ENCODE results near the gene DIPK1C.

DIPK1C gene

DNA sequence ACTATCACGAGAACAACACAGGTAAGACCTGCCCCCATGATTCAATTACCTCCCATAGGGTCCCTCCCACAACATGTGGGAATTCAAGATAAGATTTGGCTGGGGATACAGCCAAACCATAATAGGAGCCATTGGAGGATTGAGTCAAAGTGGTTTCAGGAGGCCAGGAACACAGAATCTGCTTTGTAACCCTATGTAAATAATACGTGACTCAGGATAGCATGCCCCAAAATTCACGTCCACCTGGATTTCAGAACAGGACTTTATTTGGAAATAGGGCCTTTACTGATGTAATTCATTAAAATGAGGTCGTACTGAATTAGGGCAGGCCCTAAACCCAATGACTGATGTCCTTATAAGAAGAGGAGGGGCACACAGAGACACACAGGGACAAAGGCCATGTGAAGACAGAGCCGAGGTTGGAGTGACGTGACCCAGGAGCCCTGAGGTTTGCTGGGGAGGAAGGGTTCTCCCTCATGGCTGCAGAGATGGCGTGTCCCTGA, 23.1 kb upstream of the DIPK1C start:
- no peak for DNase-seq

DNA sequence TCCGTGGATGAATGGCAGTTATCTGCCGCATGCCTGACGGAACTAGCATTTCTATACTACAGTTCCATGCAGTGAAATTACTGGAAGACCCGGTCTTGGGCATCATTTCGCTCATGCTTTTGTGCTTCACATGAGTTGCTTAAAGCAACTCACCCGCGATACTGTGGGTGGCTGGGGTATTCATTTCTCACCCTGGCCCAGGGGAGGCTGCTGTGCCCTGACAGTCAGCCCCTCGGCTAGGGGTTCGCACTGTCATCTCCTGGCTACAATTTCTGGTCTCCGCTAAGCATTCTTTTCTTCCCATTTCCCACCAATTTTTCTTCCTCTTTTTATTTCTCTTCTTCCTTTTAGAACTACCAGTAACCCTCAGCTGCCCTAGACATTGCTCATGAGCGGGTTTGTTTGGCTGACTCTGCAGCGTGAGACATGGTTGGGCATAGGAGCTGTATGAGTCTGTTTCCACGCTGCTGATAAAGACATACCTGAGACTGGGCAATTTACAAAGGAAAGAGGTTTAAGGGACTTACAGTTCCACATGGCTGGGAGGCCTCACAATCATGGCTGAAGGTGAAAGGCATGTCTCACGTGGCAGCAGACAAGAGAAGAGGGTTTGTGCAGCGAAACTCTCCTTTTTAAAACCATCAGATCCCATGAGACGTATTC, 22.5 kb upstream of the DIPK1C start:
- DNase-seq: no peak

DNA sequence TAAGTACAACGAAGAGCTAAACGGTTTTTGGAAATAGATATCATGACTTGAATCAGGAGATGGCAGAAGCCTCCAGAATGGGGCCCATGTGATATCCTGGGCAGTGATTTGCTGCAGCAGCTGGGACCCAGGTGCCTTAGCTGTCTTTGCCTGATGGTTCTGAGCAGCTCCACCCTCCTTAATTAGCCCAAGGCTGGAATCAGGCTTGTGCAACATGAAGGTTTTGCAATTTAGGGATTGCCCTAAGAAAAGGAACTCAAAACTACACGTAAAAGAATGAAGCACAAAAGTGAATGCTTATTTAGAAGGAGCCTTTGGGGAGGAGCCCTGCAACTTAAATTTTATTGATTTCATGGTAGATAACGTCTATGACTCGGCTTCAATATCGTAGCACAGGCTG, 21.8 kb upstream of the DIPK1C start:
- no peak for DNase-seq

DNA sequence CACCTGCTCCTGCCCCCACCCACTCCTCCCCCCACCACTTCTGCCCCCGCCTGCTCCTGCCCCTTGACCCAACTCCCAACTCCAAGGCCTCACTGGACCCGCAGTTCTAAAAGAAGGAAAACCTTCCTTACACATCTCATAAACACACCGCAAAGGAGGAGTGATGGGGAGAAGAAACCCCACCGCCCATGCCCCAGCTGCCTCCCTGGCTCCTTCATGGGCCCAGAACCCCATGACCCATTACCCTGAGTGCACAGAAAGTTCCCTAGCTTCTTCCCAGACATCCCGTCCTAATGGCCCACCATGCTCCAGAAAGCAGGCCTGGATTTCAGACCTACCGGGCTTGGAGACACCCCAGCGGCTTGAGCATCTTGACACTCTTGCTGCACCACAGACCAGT, 21.2 kb upstream of the DIPK1C start:
- no peak for DNase-seq

DNA sequence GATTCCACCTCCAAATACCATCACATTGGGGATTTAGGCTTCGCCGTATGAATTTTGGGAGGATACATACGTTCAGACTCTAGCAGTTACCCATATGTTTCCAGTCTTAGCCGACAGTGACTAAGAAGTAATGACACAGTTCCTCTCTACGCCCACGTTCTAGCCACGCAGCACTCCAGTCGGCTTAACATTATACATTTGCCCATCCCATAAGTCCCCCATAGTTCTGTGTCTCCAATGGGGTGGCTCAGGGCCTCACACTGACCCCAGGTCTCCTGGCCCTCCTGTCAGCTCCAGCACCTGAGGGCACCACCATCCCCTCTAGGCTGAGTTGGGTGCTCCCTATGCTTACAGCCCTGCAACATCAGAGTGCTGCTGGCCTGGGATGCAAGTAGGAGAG, 20.7 kb upstream of the DIPK1C start:
- DNase-seq: no peak

DNA sequence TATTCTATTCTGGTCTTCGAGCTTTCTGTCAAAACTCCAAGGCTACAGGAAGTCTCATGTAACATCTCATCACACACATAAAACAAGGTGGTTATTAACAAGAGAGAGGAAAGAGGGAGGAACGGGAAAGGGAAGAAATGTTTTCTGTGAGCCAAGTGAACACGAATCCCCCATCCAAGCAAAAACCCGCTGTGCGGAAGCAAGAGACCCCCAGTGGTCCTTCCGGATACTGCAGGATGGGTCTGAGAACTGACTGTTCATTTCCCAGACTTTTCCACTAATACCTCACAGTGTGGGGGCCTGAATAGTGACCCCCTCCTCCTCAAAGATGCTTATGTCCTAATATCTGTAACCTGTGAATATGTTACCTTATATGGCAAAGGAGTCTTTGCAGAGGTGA, 19.0 kb upstream of the DIPK1C start:
- no peak for DNase-seq

DNA sequence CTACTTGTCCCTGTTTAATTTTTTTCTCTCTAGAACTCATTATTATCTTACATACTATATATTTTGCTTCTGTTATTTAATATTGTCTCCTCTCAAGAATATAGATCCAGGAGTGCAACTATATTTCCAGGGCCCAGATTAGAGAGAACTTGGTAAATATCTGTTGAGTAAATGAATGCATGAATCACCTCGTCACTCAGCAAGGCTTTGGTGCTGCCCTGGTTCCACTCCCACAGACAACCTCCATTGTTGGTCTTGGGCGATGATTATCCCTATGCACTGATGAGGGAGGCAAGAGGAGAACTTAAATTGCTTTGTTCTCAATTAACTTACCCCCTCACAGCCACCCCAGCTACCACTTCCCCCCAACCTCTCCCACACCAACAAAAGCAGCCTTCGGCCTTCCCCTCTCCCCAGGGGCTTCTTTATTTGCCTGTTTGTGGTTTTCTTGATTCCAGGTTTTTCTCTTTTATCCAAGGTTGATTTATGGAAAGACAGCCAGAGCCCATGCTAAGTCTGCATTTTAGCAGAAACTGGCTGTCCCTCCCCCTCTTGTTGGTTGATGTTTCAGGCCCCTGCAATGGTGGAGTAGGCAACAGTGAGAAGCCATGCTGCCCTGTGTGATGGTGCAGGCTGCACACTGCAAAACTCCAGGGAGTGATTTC, 17.0 kb upstream of the DIPK1C start:
- no peak for DNase-seq

DNA sequence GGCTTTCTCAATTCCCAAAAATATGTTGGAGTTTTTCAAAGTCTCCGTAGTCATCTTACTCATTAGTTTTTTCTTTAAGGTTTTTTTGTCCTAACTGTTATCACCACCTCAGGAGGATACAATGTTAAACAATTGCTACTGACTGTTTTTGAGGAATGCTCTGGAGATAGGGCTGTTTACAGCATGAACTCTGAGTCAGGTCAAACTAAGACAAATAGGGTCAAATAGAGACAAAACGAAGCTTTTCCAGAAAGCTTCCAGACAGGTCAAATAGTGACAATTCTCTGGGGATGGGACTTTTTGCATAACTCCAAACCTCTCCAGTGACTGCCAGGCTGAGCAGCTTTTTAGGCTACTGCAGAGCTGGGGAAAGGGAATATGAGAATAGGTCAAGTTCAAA, 15.2 kb upstream of the DIPK1C start:
- no peak for DNase-seq

DNA sequence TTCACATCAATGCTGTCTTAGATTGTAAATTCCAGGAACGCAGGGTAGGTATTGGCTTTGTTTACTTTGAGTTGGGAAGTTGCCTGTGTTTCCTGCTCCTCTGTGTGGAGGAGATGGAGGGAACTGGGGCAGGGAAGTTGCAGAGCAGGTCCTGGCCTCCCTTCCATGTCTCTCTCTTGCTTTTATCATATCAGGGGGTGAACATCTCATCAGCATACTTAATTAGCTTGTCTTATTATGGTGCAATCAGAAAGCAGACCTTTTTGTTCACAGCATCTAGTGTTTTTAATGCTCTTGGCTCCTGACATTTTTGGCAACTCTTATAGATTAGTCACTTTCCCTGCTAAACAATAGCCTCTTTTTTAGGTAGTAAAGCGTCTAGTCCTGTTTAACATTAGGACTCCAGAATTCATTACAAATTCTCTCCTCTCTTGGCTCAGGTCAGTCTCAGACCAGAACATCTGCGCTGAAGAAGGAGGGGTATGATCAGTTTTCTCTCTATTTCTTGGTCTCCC, 11.5 kb upstream of the DIPK1C start:
- no peak for DNase-seq

DNA sequence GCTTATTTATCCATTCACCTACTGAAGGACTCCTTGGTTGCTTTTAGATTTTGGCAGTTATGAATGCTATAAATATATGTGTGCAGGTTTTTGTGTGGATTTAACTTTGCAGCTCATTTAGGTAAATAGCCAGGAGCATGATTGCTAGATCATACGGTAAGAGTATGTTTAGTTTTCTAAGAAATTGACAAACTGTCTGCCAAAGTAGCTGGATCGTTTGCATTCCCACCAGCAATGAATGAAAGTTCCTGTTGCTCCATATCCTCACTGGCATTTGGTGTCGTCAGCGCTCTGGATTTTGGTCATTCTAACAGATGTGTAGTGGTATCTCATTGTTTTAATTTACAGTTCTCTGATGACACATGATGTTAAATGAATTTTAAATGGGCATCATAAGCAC, 8.7 kb upstream of the DIPK1C start:
- DNase-seq: no peak

DNA sequence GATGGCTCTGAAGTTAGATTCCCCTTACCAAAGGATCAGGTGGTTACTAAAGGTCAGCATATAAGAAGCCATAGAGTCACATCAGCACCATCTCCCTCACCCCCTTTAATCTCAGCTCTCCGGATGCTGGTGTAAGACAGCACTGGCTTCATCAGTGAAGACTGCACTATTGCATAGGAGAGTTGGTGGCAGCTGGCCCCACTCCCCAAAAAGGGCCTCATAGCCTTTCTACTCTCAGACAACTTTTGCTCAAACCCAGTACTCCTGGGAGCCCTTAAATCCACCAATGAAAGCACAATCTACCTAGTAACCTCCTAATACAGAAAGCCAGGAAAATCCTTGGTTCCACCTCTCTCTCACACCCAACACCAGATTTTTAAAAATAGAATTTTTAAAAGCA, 6.9 kb upstream of the DIPK1C start:
- DNase-seq: no peak

DNA sequence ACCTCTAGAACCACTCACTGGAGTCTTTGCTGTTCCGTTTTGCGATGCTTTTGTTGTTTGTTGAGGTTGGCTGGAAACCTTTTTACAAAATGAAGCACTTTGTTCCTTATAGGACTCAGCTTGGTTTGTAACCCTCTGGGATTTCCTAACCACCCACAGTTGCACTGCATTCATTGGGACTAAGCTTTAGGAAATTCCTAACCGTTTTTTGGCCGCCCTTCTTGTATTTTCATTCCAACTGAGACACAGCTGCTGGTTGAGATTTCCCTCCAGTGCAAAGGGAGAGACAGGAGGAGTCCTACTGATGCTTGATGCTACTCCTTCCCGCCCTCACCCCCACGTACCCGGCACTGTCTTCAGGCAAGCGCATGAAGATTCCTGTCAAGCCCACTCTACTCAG, 6.1 kb upstream of the DIPK1C start:
- no peak for DNase-seq

DNA sequence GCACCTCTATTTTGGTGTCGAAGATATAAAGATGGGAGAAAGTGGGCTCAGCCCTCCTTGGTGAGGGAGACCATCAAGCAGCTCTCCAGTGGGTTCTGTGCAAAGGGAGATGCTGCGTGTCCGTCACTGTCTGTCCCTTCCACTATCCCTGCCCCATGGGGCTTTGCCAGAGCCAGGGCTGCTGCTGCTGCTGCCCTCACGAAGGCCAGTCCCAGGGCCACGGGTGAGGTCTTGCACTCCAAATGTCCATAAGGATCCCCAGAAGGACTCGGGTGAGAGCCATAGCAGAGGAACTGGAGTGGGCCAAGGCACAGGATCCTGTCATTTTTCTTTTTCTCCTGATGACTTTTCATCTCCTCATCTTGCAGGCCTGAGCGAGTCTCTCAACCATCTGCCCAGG, 3.7 kb upstream of the DIPK1C start:
- no peak for DNase-seq

DNA sequence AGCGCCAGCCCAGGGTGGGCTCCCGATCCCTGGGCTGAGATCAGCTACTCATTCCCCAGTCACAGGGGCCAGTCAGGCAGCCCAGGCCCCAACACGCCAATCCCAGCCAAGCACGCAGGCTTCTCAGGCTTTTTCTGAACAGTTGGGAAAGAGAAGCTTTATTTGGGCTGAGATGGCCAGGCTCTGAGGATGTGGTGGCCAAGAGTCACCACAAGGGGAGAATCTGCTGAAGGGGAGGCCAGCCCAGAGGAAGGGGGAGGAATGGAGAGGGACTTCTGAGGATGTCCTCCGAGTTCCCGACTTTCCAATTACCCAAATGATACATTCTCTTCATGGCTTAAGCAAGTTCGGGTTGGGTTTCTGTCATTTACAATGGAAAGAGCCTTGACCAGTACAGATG, 2.8 kb upstream of the DIPK1C start:
- no peak for DNase-seq

DNA sequence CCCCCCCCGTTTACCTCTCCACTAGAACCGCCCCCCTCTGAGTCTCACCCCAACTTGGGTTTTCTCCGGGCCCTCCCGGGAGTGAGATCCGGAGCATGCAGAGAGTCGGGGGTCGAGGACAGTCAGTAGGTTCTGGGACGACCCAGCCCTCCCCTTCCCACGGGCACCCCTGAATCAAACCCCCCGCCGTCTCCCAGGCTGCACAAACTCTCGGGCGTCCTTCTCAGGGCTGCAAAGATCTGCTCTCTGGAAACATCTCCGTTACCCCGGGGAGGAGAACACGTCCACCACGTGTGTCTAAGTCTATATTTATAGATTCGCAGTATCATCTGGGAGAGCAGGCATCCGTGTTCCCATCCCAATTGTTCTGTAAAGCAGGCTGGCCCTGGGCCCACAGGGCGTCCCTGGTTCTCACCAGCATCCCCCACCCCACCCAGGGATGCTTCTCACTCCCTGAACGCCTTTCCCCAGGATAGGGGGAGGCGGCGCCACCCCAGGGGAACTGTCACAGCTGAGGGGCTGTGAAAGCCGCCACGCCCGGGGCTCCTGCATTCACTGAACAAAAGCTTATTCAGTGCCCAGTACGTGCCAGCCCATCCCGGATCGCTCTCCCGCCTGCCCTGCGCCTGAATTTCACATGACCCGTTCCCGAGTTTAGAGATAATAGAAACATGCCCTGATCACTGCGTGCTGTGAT, 765 bp upstream of the DIPK1C start:
- DNase-seq: no peak

DNA sequence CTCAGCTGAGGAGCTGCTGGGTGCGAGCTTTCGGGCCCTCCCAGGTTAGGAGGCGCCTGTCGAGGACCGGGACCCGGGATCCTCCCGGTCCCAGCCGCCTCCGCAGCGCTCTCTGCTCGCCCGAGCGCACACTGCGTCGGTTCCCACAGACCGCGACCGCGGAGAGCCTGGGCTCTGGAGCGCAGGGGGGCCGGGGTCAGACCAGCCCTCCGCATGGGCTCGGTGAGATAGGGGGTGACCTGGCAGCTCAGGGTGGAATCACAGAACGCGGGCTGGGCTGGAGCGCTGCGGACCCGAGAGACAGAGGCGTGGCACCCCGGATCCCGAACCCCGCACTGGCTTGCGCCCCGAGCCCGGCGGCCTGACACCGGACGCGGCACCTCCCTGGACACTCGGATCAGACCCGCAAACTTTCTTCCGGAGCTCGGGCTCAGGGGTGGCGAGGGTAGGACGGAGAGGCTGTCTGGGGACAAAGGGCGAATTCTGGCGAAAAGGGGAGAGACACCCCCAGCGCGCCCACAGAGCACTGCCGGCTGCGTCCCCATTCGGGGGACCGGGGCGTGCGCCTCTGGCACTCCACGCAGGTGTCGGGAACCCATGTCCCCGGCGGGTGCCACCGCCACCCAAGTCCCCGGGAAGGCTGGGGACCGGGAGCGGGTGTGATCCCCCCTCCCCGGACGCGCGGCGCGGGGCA, 612 bp downstream of the DIPK1C start:
- no peak for DNase-seq

DNA sequence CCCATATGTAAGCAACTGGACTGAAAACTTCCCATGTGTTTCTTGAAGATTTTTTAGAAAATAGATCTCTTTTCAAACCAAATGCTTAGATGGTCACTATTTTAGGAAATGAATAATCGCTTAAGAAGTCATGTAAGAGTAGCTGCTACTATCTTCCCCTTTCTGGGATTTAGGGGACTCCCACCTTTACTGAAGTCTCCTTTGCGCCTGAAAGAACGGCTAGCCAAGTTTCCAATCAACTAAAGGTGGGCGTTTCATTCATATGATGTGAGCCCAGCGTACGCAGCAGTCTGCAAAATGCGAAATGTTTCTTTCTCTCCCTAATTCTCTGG, 1.1 kb downstream of the DIPK1C start:
- DNase-seq: no peak

DNA sequence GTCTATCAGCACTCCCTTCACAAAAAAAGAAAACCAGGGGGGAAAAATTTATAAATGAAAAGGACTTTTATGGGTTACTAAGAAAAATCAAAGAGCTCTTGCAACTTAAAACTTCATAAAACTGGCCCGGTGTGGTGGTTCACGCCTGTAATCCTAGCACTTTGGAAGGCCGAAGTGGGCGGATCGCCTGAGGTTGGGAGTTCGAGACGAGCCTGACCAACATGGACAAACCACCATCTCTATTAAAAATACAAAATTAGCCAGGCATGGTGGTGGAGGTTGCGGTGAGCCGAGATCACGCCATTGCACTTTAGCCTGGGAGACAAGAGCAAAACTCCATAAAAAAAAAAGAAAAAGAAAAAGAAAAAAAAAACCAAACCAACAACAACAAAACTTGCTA, 1.7 kb downstream of the DIPK1C start:
- DNase-seq: no peak

DNA sequence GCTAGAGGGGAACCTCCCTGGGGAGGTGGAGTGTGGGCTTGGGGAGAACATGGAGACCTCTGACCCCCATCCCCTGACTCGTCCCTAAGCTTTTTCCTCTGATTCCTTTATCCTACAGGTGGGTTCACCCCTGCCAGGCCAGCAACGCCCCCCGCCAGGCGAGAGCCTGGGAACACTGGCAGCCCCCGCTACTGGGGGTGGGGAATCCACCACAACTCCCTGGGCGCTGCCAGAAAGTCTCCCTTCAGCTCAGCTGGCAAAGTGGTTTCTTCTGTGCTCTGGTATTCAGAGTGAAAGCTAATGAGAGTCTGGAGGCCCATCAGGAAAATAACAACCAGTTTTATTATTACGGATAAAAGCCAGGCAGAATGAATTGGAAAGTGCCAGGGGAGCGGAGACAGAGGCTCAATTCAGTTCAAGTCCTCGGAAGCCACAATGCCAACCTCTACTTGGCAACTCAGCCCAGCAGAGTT, 2.8 kb downstream of the DIPK1C start:
- DNase-seq: no peak

DNA sequence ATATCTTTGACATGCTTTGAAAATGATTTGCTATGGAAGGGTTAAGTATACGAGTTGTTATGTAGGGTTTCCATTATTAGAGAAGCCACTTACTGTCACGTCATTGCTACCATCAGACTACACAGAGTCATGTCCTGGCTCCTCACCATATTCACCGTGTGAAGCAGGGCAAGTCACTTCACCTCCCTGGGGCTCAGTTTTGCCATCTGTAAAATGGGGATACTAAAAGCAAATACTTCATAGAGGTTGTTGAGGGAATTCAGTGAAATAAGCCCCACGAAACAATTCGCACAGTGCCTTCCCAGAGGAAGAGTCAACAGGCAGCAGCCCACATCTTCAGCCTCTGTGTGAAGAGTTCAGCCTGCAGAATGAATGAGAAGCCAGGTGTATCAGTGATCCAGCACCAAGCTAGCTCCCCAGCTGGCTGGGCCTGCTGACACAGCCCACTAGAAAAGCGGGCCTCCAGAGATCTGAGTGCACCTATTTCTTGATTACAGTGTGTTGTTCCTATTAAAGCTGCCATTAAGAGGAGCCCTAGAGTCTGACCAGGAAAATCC, 3.4 kb downstream of the DIPK1C start:
- no peak for DNase-seq

DNA sequence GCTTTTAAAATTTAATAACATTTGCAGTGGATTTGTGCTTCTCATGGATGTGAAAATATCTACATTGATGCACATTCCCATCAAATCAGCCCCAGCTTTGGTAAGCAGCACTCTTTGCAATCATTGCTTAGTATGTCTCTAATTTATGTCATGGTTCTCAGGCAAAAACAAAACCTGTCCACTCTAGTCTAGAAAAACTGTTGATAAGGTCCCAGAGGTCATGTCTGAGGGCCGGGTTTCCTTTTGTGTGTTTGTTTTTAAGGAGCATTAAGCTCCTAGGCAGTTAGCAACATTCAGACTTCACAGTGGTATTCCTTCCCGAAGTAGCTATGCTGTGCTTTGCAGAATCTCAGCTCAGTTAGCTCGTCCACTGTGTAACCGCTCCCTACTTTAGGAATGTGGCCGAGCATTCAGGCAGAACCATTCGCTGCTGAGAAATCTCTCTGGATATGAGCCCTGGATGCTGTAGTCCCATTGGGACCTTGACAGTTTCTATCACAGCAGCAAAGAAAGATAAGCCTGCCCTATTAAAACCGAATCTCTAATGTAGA, 4.0 kb downstream of the DIPK1C start:
- DNase-seq: no peak

DNA sequence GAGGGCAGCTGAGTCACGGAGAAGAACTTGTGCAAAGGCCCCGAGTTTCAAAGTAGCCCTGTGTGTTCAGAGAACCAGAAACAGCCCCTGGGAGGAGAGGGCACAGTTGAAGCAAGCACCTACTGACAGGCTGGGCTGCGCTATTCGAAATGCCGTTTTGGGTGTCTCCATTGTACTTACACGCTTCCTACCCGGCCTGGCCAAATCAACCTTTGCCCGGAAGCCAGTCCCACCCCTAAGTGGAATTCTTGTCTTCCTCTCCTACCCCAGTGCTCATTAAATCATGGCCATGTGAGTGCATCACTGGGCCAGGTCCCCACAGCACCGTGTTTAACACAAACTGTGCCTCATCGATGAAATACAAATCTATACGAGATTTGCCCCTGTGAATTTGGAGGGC, 6.0 kb downstream of the DIPK1C start:
- DNase-seq: no peak

DNA sequence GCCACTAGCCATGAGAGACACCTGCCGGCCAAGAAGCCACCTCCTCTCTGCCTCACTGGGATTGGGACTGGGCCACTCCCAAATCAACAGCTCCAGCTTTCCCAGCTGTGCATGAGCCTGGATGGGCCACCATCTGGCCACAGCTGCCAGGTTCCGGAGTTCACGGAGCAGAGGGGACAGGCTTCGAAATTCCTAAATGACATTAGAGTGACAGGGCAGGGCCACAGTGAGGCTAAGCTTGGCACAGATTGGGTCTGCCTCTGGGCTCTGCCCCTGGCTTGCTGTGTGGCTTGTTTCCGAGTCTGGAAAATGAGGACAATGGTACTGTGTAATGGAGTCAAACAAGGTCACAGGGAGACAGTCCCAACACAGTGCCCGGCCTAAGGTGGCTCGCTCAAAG, 6.5 kb downstream of the DIPK1C start:
- no peak for DNase-seq

Data from CD4-positive, alpha-beta T cell treated with Interleukin-4 for 1 hour (primary cell).